NCI-H2107 treated with DMSO at 0.1 percent for 48 hours (cell line): ENCODE data around the gene RCSD1.
"Not testable (repeated sequence)": the region's sequence is repeated elsewhere in the genome, so short reads cannot be mapped to it uniquely, and the experiment has no call there.

ENCODE experiments used
- DNase-seq: peaks from one replicate; lab custom pipeline; 2025; ENCODE audit not compliant: unreplicated experiment; lab: John Stamatoyannopoulos, UW

Gene RCSD1

GRCh38 chr1:167734841-167735240 is 104.8 kb downstream of the RCSD1 start:
- DNase-seq: no peak

GRCh38 chr1:167737169-167737568 is 107.1 kb downstream of the RCSD1 start:
- no peak for DNase-seq

GRCh38 chr1:167738158-167738557 is 108.1 kb downstream of the RCSD1 start:
- DNase-seq: no peak

- no peak for DNase-seq
Observed at GRCh38 chr1:167739752-167740151, 109.7 kb downstream of the RCSD1 start.

GRCh38 chr1:167741103-167741502 is 111.1 kb downstream of the RCSD1 start:
- DNase-seq: not testable (repeated sequence)

- DNase-seq: peak; percentile 31
Observed at GRCh38 chr1:167742392-167743057, 112.5 kb downstream of the RCSD1 start.

GRCh38 chr1:167744901-167745300 is 114.9 kb downstream of the RCSD1 start:
- no peak for DNase-seq

- no peak for DNase-seq
Observed at GRCh38 chr1:167746013-167746672, 116.1 kb downstream of the RCSD1 start.

- no peak for DNase-seq
Observed at GRCh38 chr1:167746988-167747655, 117.1 kb downstream of the RCSD1 start.

- no peak for DNase-seq
Observed at GRCh38 chr1:167747988-167748387, 118.0 kb downstream of the RCSD1 start.

- no peak for DNase-seq
Observed at GRCh38 chr1:167748906-167749305, 118.9 kb downstream of the RCSD1 start.

- no peak for DNase-seq
Observed at GRCh38 chr1:167749741-167750140, 119.7 kb downstream of the RCSD1 start.

- DNase-seq: no peak
Observed at GRCh38 chr1:167750641-167751040, 120.6 kb downstream of the RCSD1 start.

- no peak for DNase-seq
Observed at GRCh38 chr1:167751676-167752075, 121.6 kb downstream of the RCSD1 start.

GRCh38 chr1:167752219-167752985 is 122.4 kb downstream of the RCSD1 start:
- no peak for DNase-seq

- no peak for DNase-seq
Observed at GRCh38 chr1:167755654-167756053, 125.6 kb downstream of the RCSD1 start.
